GM23248 (cell line): ENCODE results near the gene IRF2BP2.

Experiments used
- EZH2 ChIP-seq: fragments of 200-600 bp; sonication (generic); IDR thresholded peaks from 2 replicates; pipeline ENCODE4 v1.6.1; 2018; ENCODE audit warnings: antibody characterized with exemption, mild to moderate bottlenecking; ENCODE audit not compliant: insufficient read depth, poor library complexity, severe bottlenecking
- EZH2phosphoT487 ChIP-seq: fragments of 200-600 bp; sonication (generic); IDR thresholded peaks from 2 replicates; pipeline ENCODE4 v1.6.1; 2018; ENCODE audit warnings: antibody characterized with exemption, moderate library complexity, mild to moderate bottlenecking, low read depth; ENCODE audit not compliant: insufficient read depth

DNA sequence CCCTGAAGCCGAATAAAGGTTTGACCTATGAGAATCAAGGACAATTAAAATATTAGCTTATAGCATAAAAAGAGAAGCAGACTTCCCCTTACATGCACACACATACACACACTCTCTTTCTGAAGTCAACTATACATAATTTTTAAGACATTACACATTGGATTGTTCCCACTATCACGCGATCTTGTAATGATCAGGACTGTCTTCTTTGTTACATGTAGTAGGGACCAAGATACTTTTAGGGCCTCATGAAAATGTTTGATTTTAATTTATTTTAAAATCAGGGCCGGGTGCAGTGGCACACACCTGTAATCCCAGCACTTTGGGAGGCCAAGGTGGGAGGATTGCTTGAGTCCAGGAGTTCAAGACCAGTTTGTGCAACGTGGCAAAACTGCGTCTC, 16.4 kb upstream of the IRF2BP2 start:
- TF ChIP-seq EZH2phosphoT487 = no peak
- no peak for TF ChIP-seq EZH2
